BJ (cell line): ENCODE data around the gene KSR1. TPM values are rescaled to one million over a fixed set of nuclear protein-coding genes. Genes with fewer than 3 reads are reported as not detected.

Experiments
- CTCF ChIA-PET: fragments of 350-600 bp; formaldehyde crosslinking; extraction: SDS; loops from one replicate; lab custom pipeline; 2021; ENCODE audit warnings: antibody characterized with exemption, inconsistent platforms; lab: Yijun Ruan, JAX
- POLR2A ChIA-PET: fragments of 300-600 bp; sonication (Branson Sonifier 250); formaldehyde crosslinking; extraction: SDS; loops from one replicate; lab custom pipeline; 2021; ENCODE audit warnings: antibody characterized with exemption; lab: Charles Lee
- DNase-seq: peaks from one replicate; pipeline ENCODE4 v3.0.0-alpha.2; 2011; ENCODE audit warnings: low read depth
- H3K27me3 ChIP-seq: 2 replicates; pipeline ENCODE4 v1.6.0; 2011; ENCODE audit warnings: low read length; ENCODE audit not compliant: control insufficient read depth, insufficient read depth
- H3K36me3 ChIP-seq: 2 replicates; pipeline ENCODE4 v1.5.1; 2011; ENCODE audit warnings: low read length; ENCODE audit not compliant: control insufficient read depth, insufficient read depth
- H3K4me3 ChIP-seq: 2 replicates; pipeline ENCODE4 v1.5.1; 2011; ENCODE audit warnings: low read depth, mild to moderate bottlenecking, control low read depth, low read length
- polyA plus RNA-seq: library from polyadenylated mRNA; depleted of rRNA; stranded (reverse); fragments of >200 nt; gene quantifications from 2 replicates; pipeline ENCODE4 v1.2.3, GENCODE V29; 2011
- TF ChIP-seq, protein P1 (sequence below): IDR thresholded peaks from 2 replicates; pipeline ENCODE4 v1.5.1; 2011; ENCODE audit warnings: low read depth, mild to moderate bottlenecking, control low read depth, inconsistent platforms, low read length, moderate library complexity; ENCODE audit not compliant: insufficient read depth

KSR1 gene
- polyA plus RNA-seq, 1 experiment, result 6.8 TPM

GRCh38 chr17:27579304-27579703 is 123.1 kb downstream of the KSR1 start:
- H3K4me3 ChIP-seq, result no peak overlapping the region
- no peaks in the 10 kb centered on the region for H3K27me3 ChIP-seq
- no peaks in the 10 kb centered on the region; the same call in none of the 2 replicates for H3K36me3 ChIP-seq
- no peak for DNase-seq
- TF ChIP-seq, protein P1, sequence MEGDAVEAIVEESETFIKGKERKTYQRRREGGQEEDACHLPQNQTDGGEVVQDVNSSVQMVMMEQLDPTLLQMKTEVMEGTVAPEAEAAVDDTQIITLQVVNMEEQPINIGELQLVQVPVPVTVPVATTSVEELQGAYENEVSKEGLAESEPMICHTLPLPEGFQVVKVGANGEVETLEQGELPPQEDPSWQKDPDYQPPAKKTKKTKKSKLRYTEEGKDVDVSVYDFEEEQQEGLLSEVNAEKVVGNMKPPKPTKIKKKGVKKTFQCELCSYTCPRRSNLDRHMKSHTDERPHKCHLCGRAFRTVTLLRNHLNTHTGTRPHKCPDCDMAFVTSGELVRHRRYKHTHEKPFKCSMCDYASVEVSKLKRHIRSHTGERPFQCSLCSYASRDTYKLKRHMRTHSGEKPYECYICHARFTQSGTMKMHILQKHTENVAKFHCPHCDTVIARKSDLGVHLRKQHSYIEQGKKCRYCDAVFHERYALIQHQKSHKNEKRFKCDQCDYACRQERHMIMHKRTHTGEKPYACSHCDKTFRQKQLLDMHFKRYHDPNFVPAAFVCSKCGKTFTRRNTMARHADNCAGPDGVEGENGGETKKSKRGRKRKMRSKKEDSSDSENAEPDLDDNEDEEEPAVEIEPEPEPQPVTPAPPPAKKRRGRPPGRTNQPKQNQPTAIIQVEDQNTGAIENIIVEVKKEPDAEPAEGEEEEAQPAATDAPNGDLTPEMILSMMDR, result no peak
- POLR2A ChIA-PET, result no interaction called here
- CTCF ChIA-PET, result no interaction called here

DNA sequence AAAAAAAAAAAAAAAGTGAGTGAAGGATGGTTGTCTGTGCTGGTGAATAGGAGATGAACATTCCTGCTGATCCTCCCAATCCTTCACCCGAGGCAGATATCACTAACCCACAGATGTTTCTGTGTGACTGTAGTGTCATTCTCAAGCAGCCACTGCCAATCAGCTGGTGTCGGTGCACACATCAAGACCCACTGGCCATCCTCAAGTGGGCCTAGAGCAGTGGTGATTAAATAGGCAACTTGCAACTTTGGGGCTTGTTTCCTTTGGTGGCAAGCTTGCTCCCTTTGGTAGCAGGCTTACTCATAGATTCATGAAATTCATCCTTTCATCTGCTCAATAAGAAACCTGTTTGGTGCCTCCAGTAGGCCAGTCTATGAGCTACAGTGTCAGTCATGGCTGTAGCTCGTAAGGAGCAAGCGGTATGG is 123.7 kb downstream of the KSR1 start:
- CTCF ChIA-PET, result interaction anchor here (0.6 to 1.8 kb wide), 3 partner anchors 10 to 226 kb away, joined by 3 to 4 read pairs (median 4); no protein-coding TSS in a partner anchor
- H3K27me3 ChIP-seq, result no peaks in the 10 kb centered on the region
- H3K36me3 ChIP-seq, result peaks cover 3% of the 10 kb centered on the region
- no peak for DNase-seq
- POLR2A ChIA-PET, result no interaction called here
- TF ChIP-seq, protein P1, result no peak
- no peak overlapping the region for H3K4me3 ChIP-seq

DNA sequence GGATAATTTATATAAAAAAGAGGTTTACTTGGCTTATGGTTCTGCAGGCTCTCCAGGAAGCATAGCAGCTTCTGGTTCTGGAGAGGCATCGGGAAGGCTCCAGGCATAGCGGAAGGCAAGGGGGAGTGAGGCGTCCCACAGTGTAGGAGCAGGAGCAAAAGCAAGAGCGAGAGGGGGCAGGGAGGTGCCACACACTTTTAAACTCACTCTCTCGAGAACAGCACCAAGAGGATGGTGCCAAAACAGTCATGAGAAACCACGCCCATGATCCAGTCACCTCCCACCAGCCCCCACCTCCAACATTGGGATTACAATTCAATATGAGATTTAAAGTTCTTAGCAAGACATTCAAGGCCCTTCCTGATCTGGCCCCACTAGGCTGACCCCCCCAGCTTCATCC is 124.8 kb downstream of the KSR1 start:
- ChIA-PET POLR2A (no interaction called here), CTCF (interaction anchor here (0.7 to 1.8 kb wide), 3 partner anchors 11 to 227 kb away, joined by 4 read pairs; no protein-coding TSS in a partner anchor)
- H3K27me3 ChIP-seq, result no peaks in the 10 kb centered on the region
- TF ChIP-seq, protein P1, result no peak
- no peak for DNase-seq
- peaks cover 3% of the 10 kb centered on the region for H3K36me3 ChIP-seq
- no peak overlapping the region for H3K4me3 ChIP-seq

DNA sequence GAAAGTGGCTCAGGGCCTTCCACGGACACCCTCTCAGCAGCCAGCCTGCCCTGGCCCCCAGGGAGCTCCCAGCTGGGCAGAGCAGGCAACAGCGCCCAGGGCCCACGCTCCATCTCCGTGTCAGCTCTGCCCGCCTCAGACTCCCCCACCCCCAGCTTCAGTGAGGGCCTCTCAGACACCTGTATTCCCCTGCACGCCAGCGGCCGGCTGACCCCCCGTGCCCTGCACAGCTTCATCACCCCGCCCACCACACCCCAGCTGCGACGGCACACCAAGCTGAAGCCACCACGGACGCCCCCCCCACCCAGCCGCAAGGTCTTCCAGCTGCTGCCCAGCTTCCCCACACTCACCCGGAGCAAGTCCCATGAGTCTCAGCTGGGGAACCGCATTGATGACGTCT is 126.4 kb downstream of the KSR1 start:
- H3K36me3 ChIP-seq, result peaks cover 3% of the 10 kb centered on the region
- no peak overlapping the region for H3K4me3 ChIP-seq
- H3K27me3 ChIP-seq, result no peaks in the 10 kb centered on the region
- CTCF ChIA-PET, result no interaction called here
- POLR2A ChIA-PET, result no interaction called here
- DNase-seq, result no peak
- TF ChIP-seq, protein P1, result no peak

- DNase-seq, result no peak
- Histone ChIP-seq H3K4me3 (no peak overlapping the region), H3K27me3 (no peaks in the 10 kb centered on the region), H3K36me3 (peaks cover 3% of the 10 kb centered on the region)
- TF ChIP-seq, protein P1, result no peak
- ChIA-PET CTCF (interaction anchor here (1.0 to 1.1 kb wide), 2 partner anchors 45 to 231 kb away, joined by 3 read pairs; no protein-coding TSS in a partner anchor), POLR2A (no interaction called here)
Observed at GRCh38 chr17:27585153-27585681, 129.0 kb downstream of the KSR1 start.
